ENCODE data around the gene NIT1. TPM values are rescaled to one million over a fixed set of nuclear protein-coding genes. Genes with fewer than 3 reads are reported as not detected.

NIT1 gene
- total and polyA plus RNA-seq, 2 of the 8 experiments (the other 6 are each of a cell fraction or from before 2014, with no cell fraction given) = 33.0 to 40.4 TPM

GRCh38 chr1:161095230-161095629 is 22.7 kb upstream of the NIT1 start:
- Histone ChIP-seq H2BK20ac (ENCODE audit: low read length) (no peak overlapping the region), H3K36me3 (ENCODE audit: control insufficient read depth in 2 of 4, insufficient read depth in 4 of 4, low read length in 3 of 4) (peaks cover 0 to 4% (median 0%) of the 10 kb centered on the region in 4 experiments; a peak in 1 of 8 replicates), H3K27me3 (replicated peaks in 1 of 4; ENCODE audit: control insufficient read depth in 3 of 4, extremely low read depth in 1 of 4, insufficient read depth in 3 of 4, low read length in 3 of 4) (no peaks in the 10 kb centered on the region), H3K9ac (replicated peaks in 1 of 4; ENCODE audit: extremely low read depth in 1 of 4, low read depth in 3 of 4, low read length in 3 of 4) (no peak overlapping the region), H2AK5ac (ENCODE audit: low read depth, low read length) (no peak overlapping the region), H3K23ac (ENCODE audit: insufficient read length) (no peak overlapping the region), H3K4me1 (replicated peaks in 1 of 4; ENCODE audit: control insufficient read depth in 3 of 4, insufficient read depth in 4 of 4, low read length in 3 of 4) (peaks cover 0 to 6% (median 0%) of the 10 kb centered on the region in 4 experiments; a peak in 2 of 7 replicates), H3K9me3 (ENCODE audit: insufficient read depth in 2 of 2, low read depth in 1 of 2, low read length in 1 of 2) (no peaks in the 10 kb centered on the region), H4K91ac (replicated peaks; ENCODE audit: insufficient read length, low read length) (no peak overlapping the region), H3K4me2 (ENCODE audit: insufficient read depth in 1 of 2, low read depth in 2 of 2, low read length in 2 of 2) (no peak overlapping the region), H2AFZ (ENCODE audit: low read length) (no peak overlapping the region), H3K4ac (replicated peaks; ENCODE audit: insufficient read length, low read depth, low read length) (no peak overlapping the region), H2BK5ac (ENCODE audit: low read depth, low read length) (no peak overlapping the region), H3K79me2 (ENCODE audit: control insufficient read depth in 1 of 2, insufficient read depth in 2 of 2, low read length in 2 of 2) (no peaks in the 10 kb centered on the region), H3K4me3 (ENCODE audit: extremely low read depth in 1 of 4, insufficient read depth in 2 of 4, low read depth in 3 of 4, low read length in 4 of 4) (no peak overlapping the region), H3K27ac (ENCODE audit: low read depth, low read length) (no peak overlapping the region), H3K14ac (ENCODE audit: insufficient read length) (no peak overlapping the region), H2BK120ac (replicated peaks; ENCODE audit: low read depth, low read length) (no peak overlapping the region), H2BK15ac (ENCODE audit: low read length) (no peak overlapping the region), H3K23me2 (ENCODE audit: low read depth, low read length) (peaks cover 13% of the 10 kb centered on the region), H3K56ac (replicated peaks; ENCODE audit: insufficient read length, low read depth, low read length) (no peak overlapping the region), H4K8ac (ENCODE audit: extremely low read depth, insufficient read depth, low read length) (no peak overlapping the region), H4K5ac (ENCODE audit: insufficient read length, low read depth, low read length) (no peak overlapping the region), H3K18ac (ENCODE audit: extremely low read depth, low read length) (no peak overlapping the region), H2BK12ac (ENCODE audit: low read depth, low read length) (no peak overlapping the region), H3K79me1 (ENCODE audit: low read depth, low read length) (0 out of 2 replicates have a peak, but pooled peaks cover 3% of the 10 kb centered on the region), H4K20me1 (replicated peaks in 1 of 2; ENCODE audit: control insufficient read depth in 1 of 2, insufficient read depth in 2 of 2, low read length in 2 of 2) (no peaks in the 10 kb centered on the region)
- CTCF ChIA-PET (ENCODE audit: partially characterized antibody) = interaction anchor here (1.1 to 10.0 kb wide), 10 partner anchors 8 to 210 kb away, joined by 3 to 282 read pairs (median 10); partner anchors contain the start of genes ARHGAP30, ITLN1, NECTIN4 and TSTD1
- DNase-seq (ENCODE audit: low read depth in 1 of 2, low spot score in 2 of 2) (no peak), FAIRE-seq (no peak)
- WGBS, 2 experiments (ENCODE audit: extremely low coverage in 1 of 2, insufficient coverage in 1 of 2, insufficient read length in 1 of 2, insufficient replicate concordance in 2 of 2, low coverage in 1 of 2, low lambda C conversion rate in 2 of 2, missing lambda C conversion rate in 1 of 2) = 80% methylated on average over 6 of the region's 6 CpGs; no CpG with 5 or more reads in 1 of the 2 experiments
- POLR2A ChIA-PET (ENCODE audit: partially characterized antibody) = interaction anchor here (0.7 to 5.3 kb wide), 4 partner anchors 38 to 74 kb away, joined by 3 to 32 read pairs (median 3); partner anchors contain the start of genes DEDD, F11R and USF1
- TF ChIP-seq ASH2L (IDR thresholded peaks at IDR 0.05; ENCODE audit: low read length) = no peak
- no peak for TF ChIP-seq TCF12 (IDR thresholded peaks at IDR 0.05; ENCODE audit: low read depth, low read length)
- TF ChIP-seq KDM5A (IDR thresholded peaks at IDR 0.05; ENCODE audit: low read length) = no peak
- TF ChIP-seq EP300 (IDR thresholded peaks at IDR 0.05; ENCODE audit: borderline replicate concordance in 1 of 2, low read depth in 2 of 2, low read length in 2 of 2) = no peak
- no peak for TF ChIP-seq SRF (IDR thresholded peaks at IDR 0.05; ENCODE audit: low read depth, low read length)
- no peak for TF ChIP-seq CHD2 (IDR thresholded peaks at IDR 0.05; ENCODE audit: low read length)
- TF ChIP-seq CHD1 (IDR thresholded peaks at IDR 0.05; ENCODE audit: low read depth, low read length) = no peak
- TF ChIP-seq TAF7 (optimal IDR thresholded peaks at IDR 0.05; ENCODE audit: borderline replicate concordance, low read depth, low read length) = no peak
- TF ChIP-seq ATF2 (IDR thresholded peaks at IDR 0.05; ENCODE audit: low read length) = no peak
- no peak for TF ChIP-seq MAX (IDR thresholded peaks at IDR 0.05)
- no peak for TF ChIP-seq RFX5 (IDR thresholded peaks at IDR 0.05; ENCODE audit: borderline replicate concordance, low read depth, low read length)

Measured in H1 (cell line).